A673 (cell line): ENCODE measurements around the gene PAF1.
A peak's percentile ranks its signal among the peaks of the same experiment; 100 is the strongest.

Source experiments
- CTCF ChIP-seq: fragments of 300-800, 200-600 bp; sonication (generic); conservative IDR thresholded peaks from 2 replicates; pipeline ENCODE4 v1.5.1; 2017; ENCODE audit warnings: low read depth, mild to moderate bottlenecking, antibody characterized with exemption, low read length, moderate library complexity, mixed read lengths
- EZH2 ChIP-seq: fragments of 200-600 bp; sonication (generic); IDR thresholded peaks from 2 replicates; pipeline ENCODE4 v1.6.1; 2017; ENCODE audit warnings: borderline replicate concordance, low read depth, mild to moderate bottlenecking, mixed read lengths, antibody characterized with exemption, low read length; ENCODE audit not compliant: poor library complexity, severe bottlenecking

GRCh38 chr19:39406656-39407409, 15.9 kb upstream of the PAF1 start, which contains the start of gene ZFP36:
- TF ChIP-seq CTCF (0 out of 2 replicates have a peak, but pooled peaks have one; percentile 8), EZH2 (no peak)
